Head of caudate nucleus (tissue), 42 donors: ENCODE results near the gene GABBR2.
"Not testable (repeated sequence)": the region's sequence is repeated elsewhere in the genome, so short reads cannot be mapped to it uniquely, and the experiment has no call there.

ENCODE experiments used
- DNase-seq, 42 donors: peaks; one replicate each; pipeline versions ENCODE4 v3.0.0 to v3.0.0-alpha.2; 2020 to 2021; ENCODE audit warnings: mixed read lengths in 7 of 42
- intact Hi-C: fragments of 100-400 bp; cut with DNase I; formaldehyde crosslinking; loops from one replicate; pipeline ENCODE4 v1.15.0; 2022

GABBR2 gene

GRCh38 chr9:98690686-98691085, 18.0 kb downstream of the GABBR2 start:
- intact Hi-C loops = no loop called here
- DNase-seq = no peak

GRCh38 chr9:98688710-98689495, 19.8 kb downstream of the GABBR2 start:
- intact Hi-C loops = no loop called here
- no peak for DNase-seq

GRCh38 chr9:98687911-98688310, 20.8 kb downstream of the GABBR2 start:
- intact Hi-C loops = no loop called here
- no peak for DNase-seq

- intact Hi-C loops = no loop called here
- DNase-seq = no peak
Observed at GRCh38 chr9:98686961-98687855, 21.5 kb downstream of the GABBR2 start.

- intact Hi-C loops, DNase-seq: not testable (repeated sequence)
Observed at GRCh38 chr9:98684816-98685215, 23.9 kb downstream of the GABBR2 start.

GRCh38 chr9:98678244-98678842, 30.4 kb downstream of the GABBR2 start:
- intact Hi-C loops = no loop called here
- no peak for DNase-seq

GRCh38 chr9:98673681-98674080, 35.1 kb downstream of the GABBR2 start:
- intact Hi-C loops = no loop called here
- no peak for DNase-seq

- intact Hi-C loops = no loop called here
- DNase-seq = no peak
Observed at GRCh38 chr9:98667005-98667640, 41.6 kb downstream of the GABBR2 start.

- DNase-seq = no peak
- intact Hi-C loops = no loop called here
Observed at GRCh38 chr9:98665501-98665900, 43.2 kb downstream of the GABBR2 start.

- intact Hi-C loops = no loop called here
- no peak for DNase-seq
Observed at GRCh38 chr9:98660541-98660940, 48.2 kb downstream of the GABBR2 start.

GRCh38 chr9:98658951-98659351, 49.8 kb downstream of the GABBR2 start:
- intact Hi-C loops = no loop called here
- DNase-seq = no peak

GRCh38 chr9:98657897-98658296, 50.8 kb downstream of the GABBR2 start:
- intact Hi-C loops = no loop called here
- DNase-seq = no peak

GRCh38 chr9:98656511-98656910, 52.2 kb downstream of the GABBR2 start:
- intact Hi-C loops = no loop called here
- no peak for DNase-seq

- intact Hi-C loops, DNase-seq: not testable (repeated sequence)
Observed at GRCh38 chr9:98655428-98655827, 53.3 kb downstream of the GABBR2 start.

- no peak for DNase-seq
- intact Hi-C loops = no loop called here
Observed at GRCh38 chr9:98654247-98654646, 54.5 kb downstream of the GABBR2 start.

GRCh38 chr9:98652741-98653140, 56.0 kb downstream of the GABBR2 start:
- intact Hi-C loops = no loop called here
- no peak for DNase-seq

- intact Hi-C loops = no loop called here
- DNase-seq = no peak
Observed at GRCh38 chr9:98652302-98652701, 56.4 kb downstream of the GABBR2 start.

- DNase-seq = no peak
- intact Hi-C loops = no loop called here
Observed at GRCh38 chr9:98647236-98647635, 61.5 kb downstream of the GABBR2 start.

- no peak for DNase-seq
- intact Hi-C loops = no loop called here
Observed at GRCh38 chr9:98644011-98644410, 64.7 kb downstream of the GABBR2 start.
